ENCODE results near the gene NME9. TPM values are rescaled to one million over a fixed set of nuclear protein-coding genes. Genes with fewer than 3 reads are reported as not detected.

NME9 gene
- total RNA-seq, 4 donors from 2014 or later: 0.66 TPM; not detected in 3

DNA sequence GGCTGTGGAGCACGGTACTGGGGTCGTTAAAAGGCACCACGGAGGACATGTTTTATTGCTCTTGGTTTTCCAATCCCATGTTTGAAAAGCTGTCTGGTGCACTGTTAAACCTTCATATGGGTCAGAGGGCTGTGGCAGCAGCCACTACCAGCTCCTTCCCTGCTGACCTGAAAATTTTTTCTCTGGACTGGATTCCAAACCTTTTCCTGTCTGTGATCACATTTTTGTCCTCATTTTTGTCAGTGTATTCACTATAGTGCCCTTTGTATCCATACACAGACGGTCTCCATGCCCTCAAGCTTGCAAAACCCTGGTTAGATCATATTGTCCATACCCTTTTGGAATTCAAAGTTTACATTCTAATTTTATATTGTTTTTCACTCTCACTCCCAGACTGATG is 70.5 kb downstream of the NME9 start:
- TF ChIP-seq, protein P1, sequence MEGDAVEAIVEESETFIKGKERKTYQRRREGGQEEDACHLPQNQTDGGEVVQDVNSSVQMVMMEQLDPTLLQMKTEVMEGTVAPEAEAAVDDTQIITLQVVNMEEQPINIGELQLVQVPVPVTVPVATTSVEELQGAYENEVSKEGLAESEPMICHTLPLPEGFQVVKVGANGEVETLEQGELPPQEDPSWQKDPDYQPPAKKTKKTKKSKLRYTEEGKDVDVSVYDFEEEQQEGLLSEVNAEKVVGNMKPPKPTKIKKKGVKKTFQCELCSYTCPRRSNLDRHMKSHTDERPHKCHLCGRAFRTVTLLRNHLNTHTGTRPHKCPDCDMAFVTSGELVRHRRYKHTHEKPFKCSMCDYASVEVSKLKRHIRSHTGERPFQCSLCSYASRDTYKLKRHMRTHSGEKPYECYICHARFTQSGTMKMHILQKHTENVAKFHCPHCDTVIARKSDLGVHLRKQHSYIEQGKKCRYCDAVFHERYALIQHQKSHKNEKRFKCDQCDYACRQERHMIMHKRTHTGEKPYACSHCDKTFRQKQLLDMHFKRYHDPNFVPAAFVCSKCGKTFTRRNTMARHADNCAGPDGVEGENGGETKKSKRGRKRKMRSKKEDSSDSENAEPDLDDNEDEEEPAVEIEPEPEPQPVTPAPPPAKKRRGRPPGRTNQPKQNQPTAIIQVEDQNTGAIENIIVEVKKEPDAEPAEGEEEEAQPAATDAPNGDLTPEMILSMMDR (IDR thresholded peaks at IDR 0.05; ENCODE audit: low read depth): no peak

DNA sequence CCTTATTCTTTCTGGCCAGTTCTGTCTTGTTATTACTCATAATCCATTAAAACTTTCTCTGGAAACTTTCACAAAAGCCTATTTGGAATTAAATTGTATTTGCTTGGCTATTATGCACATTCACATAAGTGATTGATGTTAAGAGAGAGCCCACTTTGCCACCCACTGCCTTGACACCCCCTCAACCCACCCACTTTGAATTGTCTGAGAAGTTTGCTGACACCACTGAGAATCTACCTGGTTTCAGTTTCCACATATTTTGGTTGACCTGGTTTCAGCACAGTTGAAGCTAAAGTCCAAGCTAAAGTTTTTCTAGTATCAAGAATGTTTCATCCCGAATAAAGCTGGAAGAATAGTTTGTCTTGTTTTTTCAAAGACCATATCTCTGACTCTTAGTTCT is 71.7 kb downstream of the NME9 start:
- TF ChIP-seq, protein P1 (IDR thresholded peaks at IDR 0.05; ENCODE audit: low read depth): no peak

DNA sequence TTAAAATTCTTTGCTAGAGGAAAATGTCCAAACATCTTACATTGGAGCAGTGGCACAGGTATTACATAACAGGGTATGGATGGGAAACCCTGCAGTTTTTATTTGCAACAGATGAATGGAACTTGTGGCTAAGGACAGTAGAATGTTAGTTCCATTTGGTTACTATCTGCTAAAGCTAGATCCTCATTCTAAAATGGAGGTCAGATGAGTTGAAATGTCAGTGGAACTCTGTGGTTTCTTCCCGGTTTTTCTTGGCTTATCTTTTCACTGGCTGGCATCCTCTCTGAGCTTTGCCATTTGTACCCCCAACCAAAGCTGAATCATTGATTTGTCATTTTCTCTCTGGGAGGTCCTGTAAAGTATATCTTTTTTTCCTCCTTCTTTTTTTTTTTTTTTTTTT is 73.6 kb downstream of the NME9 start:
- TF ChIP-seq, protein P1 (IDR thresholded peaks at IDR 0.05; ENCODE audit: low read depth): no peak

DNA sequence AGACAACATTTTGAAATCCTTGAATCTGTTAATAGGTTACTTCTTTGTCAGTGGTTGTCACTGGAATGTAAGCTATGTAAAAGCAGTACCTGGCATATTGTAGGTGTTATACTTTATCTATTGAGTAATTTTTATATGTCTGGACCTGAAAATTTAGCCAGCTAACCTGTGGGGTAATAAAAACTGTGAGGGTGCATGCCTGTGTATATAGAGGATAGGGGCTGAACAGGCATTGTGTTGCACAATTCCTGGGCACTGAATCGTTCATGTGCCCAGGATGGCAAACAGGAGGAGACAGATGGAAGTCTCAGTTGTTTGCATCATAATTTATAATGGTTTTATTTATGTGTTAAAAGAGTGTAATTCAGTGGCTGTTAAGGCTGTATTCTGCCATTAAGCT is 75.4 kb downstream of the NME9 start:
- TF ChIP-seq, protein P1 (IDR thresholded peaks at IDR 0.05; ENCODE audit: low read depth): no peak

DNA sequence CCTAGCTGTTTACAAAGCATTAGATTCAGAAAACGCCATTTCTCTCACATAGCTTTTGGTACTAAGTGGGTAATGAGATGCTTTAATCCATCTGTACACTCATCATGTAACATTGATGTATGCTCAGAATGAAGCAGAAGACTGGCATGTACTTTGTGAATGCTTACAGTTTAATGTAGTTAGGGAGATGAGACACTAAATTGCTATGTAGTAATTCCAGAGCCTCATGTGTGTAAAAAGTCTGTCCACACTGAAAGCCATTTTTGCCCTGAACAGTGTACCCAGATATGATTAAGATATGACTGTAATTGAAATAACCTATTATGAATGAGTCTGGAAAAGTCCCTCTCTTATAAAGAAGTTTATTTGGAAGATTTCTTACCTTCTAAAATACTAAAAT is 76.0 kb downstream of the NME9 start:
- TF ChIP-seq, protein P1 (IDR thresholded peaks at IDR 0.05; ENCODE audit: low read depth): no peak

Other genes starting within 250 kb of the NME9 start
- gene DZIP1L, start 214.2 kb downstream of the NME9 start, total RNA-seq: 10 to 100 TPM; 11.9 to 33.3 (median 19.3) TPM
- not detected for gene A4GNT, start 197.5 kb downstream of the NME9 start, total RNA-seq
- gene DBR1, start 154.9 kb downstream of the NME9 start, total RNA-seq: 10 to 100 TPM; 10.3 to 15.8 (median 13.2) TPM
- 100 to 1,000 TPM in 1 of 4 donors, 10 to 100 TPM in 3; 65.2 to 138 (median 77.1) TPM for gene ARMC8, start 142.6 kb downstream of the NME9 start, total RNA-seq
- gene MRAS, start 18.7 kb upstream of the NME9 start, total RNA-seq: 100 to 1,000 TPM; 121 to 219 (median 148) TPM
- gene ESYT3, start 104.8 kb upstream of the NME9 start, total RNA-seq: under 1 TPM in 2 of 4 donors, not detected in 2; 0.17 to 0.44 TPM